Neural progenitor cell (in vitro differentiated cells): Measurements from ENCODE around the gene TMEM164. TPM values are rescaled to one million over a fixed set of nuclear protein-coding genes. Genes with fewer than 3 reads are reported as not detected.

ENCODE experiments used
- DNase-seq: peaks from one replicate; pipeline ENCODE4 v3.0.0-alpha.2; 2016; ENCODE audit warnings: low spot score
- H2AFZ ChIP-seq: fragments of 200-600 bp; sonication (generic); replicated peaks from 2 replicates; pipeline ENCODE4 v1.6.1; 2016; ENCODE audit warnings: antibody characterized with exemption
- H3F3A ChIP-seq: fragments of 200-600 bp; sonication (generic); 2 replicates; pipeline ENCODE4 v1.6.1; 2016; ENCODE audit warnings: antibody characterized with exemption, low read depth
- H3K27ac ChIP-seq: fragments of 200-600 bp; sonication (generic); 2 replicates; pipeline ENCODE4 v1.5.1; 2016; ENCODE audit warnings: mild to moderate bottlenecking
- H3K27me3 ChIP-seq: fragments of 200-600 bp; sonication (generic); 2 replicates; pipeline ENCODE4 v1.6.1; 2016; ENCODE audit warnings: mild to moderate bottlenecking, moderate library complexity
- H3K36me3 ChIP-seq: fragments of 200-600 bp; sonication (generic); 2 replicates; pipeline ENCODE4 v1.5.1; 2016
- H3K4me1 ChIP-seq: fragments of 200-600 bp; sonication (generic); 2 replicates; pipeline ENCODE4 v1.6.1; 2016; ENCODE audit warnings: mixed run types
- H3K4me2 ChIP-seq: fragments of 200-600 bp; sonication (generic); 2 replicates; pipeline ENCODE4 v1.6.1; 2016
- H3K4me3 ChIP-seq: fragments of 200-600 bp; sonication (generic); 2 replicates; pipeline ENCODE4 v1.5.1; 2016
- H3K79me2 ChIP-seq: fragments of 200-600 bp; sonication (generic); 2 replicates; pipeline ENCODE4 v1.6.1; 2016; ENCODE audit warnings: low read depth
- H3K9ac ChIP-seq: fragments of 200-600 bp; sonication (generic); 2 replicates; pipeline ENCODE4 v1.6.1; 2016
- H3K9me3 ChIP-seq: fragments of 200-600 bp; sonication (generic); 2 replicates; pipeline ENCODE4 v1.5.1; 2016; ENCODE audit warnings: low read depth
- H4K20me1 ChIP-seq: fragments of 200-600 bp; sonication (generic); 2 replicates; pipeline ENCODE4 v1.6.1; 2016; ENCODE audit warnings: low read depth
- H3K27ac Mint-ChIP-seq: 3 replicates; pipeline ENCODE4 v1.8.0; 2021; ENCODE audit warnings: mixed read lengths
- H3K27me3 Mint-ChIP-seq: 2 replicates; pipeline ENCODE4 v1.8.0; 2022; ENCODE audit warnings: low read depth, mild to moderate bottlenecking, inconsistent platforms, moderate library complexity, mixed read lengths; ENCODE audit not compliant: insufficient read depth
- H3K36me3 Mint-ChIP-seq: 3 replicates; pipeline ENCODE4 v1.8.0; 2021; ENCODE audit warnings: mixed read lengths
- H3K4me1 Mint-ChIP-seq: 3 replicates; pipeline ENCODE4 v1.8.0; 2021; ENCODE audit warnings: mixed read lengths
- H3K4me3 Mint-ChIP-seq: 3 replicates; pipeline ENCODE4 v1.8.0; 2021; ENCODE audit warnings: mild to moderate bottlenecking, moderate library complexity, mixed read lengths
- H3K9me3 Mint-ChIP-seq: 3 replicates; pipeline ENCODE4 v1.8.0; 2020; ENCODE audit warnings: mixed read lengths
- EZH2 ChIP-seq: fragments of 200-600 bp; sonication (generic); IDR thresholded peaks from 2 replicates; pipeline ENCODE4 v1.6.1; 2017; ENCODE audit warnings: antibody characterized with exemption, mild to moderate bottlenecking, moderate library complexity
- EZH2phosphoT487 ChIP-seq: fragments of 200-600 bp; sonication (generic); IDR thresholded peaks from 2 replicates; pipeline ENCODE4 v1.6.1; 2017; ENCODE audit warnings: antibody characterized with exemption
- total RNA-seq: library from RNA; depleted of rRNA; stranded (reverse); fragments of >200 nt; gene quantifications from 2 replicates; pipeline ENCODE4 v1.2.3, GENCODE V29; 2015; ENCODE audit warnings: low replicate concordance
- TF ChIP-seq, protein P1 (sequence below): fragments of 200-600 bp; sonication (generic); IDR thresholded peaks from 2 replicates; pipeline ENCODE4 v1.5.1; 2017; ENCODE audit warnings: antibody characterized with exemption, mild to moderate bottlenecking

TMEM164 gene
- total RNA-seq, 1 donor from 2014 or later: 15.5 TPM

DNA sequence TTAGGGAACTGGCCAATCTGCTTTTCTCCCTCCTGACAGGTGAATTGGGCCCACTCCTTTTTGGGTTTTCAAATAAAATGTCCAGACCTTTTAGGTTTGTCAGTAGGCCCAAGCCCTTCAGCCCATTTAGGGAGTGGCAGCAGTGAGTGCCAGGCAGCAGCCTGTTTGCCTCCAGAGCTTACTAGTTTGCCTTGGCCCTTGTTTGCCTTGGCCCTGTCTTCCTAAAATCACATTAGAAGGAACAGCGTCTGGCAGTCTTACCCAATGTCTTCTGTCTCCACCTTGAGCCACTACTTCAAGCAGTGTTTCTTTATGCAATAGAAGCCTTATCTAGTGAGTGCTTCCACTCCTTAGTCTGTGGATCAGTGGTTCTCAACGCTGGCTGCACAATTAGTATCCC, 117.1 kb downstream of the TMEM164 start:
- H3K79me2 ChIP-seq: no peaks in the 10 kb centered on the region
- no peak for DNase-seq
- H3K4me2 ChIP-seq: no peak overlapping the region
- no peak overlapping the region for H3K9ac ChIP-seq
- H3K27ac ChIP-seq: no peak overlapping the region
- no peaks in the 10 kb centered on the region for H3K9me3 Mint-ChIP-seq
- H2AFZ ChIP-seq: no peak overlapping the region
- no peak overlapping the region for H3K27ac Mint-ChIP-seq
- H3K9me3 ChIP-seq: peaks cover 5% of the 10 kb centered on the region
- H3K4me3 ChIP-seq: no peak overlapping the region
- no peak overlapping the region for H3K4me3 Mint-ChIP-seq
- no peaks in the 10 kb centered on the region for H3F3A ChIP-seq
- no peaks in the 10 kb centered on the region for H3K27me3 ChIP-seq
- no peaks in the 10 kb centered on the region for H4K20me1 ChIP-seq
- peaks cover 13% of the 10 kb centered on the region for H3K36me3 Mint-ChIP-seq
- H3K4me1 ChIP-seq: peaks cover 6% of the 10 kb centered on the region
- TF ChIP-seq EZH2 (no peak), EZH2phosphoT487 (no peak)
- TF ChIP-seq, protein P1, sequence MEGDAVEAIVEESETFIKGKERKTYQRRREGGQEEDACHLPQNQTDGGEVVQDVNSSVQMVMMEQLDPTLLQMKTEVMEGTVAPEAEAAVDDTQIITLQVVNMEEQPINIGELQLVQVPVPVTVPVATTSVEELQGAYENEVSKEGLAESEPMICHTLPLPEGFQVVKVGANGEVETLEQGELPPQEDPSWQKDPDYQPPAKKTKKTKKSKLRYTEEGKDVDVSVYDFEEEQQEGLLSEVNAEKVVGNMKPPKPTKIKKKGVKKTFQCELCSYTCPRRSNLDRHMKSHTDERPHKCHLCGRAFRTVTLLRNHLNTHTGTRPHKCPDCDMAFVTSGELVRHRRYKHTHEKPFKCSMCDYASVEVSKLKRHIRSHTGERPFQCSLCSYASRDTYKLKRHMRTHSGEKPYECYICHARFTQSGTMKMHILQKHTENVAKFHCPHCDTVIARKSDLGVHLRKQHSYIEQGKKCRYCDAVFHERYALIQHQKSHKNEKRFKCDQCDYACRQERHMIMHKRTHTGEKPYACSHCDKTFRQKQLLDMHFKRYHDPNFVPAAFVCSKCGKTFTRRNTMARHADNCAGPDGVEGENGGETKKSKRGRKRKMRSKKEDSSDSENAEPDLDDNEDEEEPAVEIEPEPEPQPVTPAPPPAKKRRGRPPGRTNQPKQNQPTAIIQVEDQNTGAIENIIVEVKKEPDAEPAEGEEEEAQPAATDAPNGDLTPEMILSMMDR: no peak
- H3K27me3 Mint-ChIP-seq: no peaks in the 10 kb centered on the region
- no peaks in the 10 kb centered on the region for H3K36me3 ChIP-seq
- peaks cover 10% of the 10 kb centered on the region for H3K4me1 Mint-ChIP-seq

DNA sequence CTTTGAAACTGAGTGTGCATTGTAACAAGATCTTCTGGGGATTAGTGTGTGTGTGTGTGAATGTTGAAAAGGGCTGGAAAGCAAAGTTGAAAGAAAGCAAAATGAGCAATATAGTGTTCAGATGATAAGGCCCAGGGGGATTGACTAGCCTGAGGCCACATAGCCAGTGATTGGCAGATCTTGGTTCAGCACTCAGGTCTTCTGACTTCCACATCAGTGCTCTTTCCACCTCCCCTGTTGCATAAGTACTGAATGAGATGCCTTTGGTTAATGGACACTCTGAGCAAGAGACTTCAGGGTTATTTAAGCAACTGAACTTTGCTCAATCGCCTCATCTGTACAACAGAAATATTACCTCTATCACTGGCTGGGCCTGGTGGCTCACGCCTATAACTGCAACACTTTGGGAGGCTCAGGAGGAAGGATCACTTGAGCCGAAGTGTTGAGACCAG, 120.4 kb downstream of the TMEM164 start:
- H3K4me3 Mint-ChIP-seq: no peak overlapping the region
- no peak for DNase-seq

DNA sequence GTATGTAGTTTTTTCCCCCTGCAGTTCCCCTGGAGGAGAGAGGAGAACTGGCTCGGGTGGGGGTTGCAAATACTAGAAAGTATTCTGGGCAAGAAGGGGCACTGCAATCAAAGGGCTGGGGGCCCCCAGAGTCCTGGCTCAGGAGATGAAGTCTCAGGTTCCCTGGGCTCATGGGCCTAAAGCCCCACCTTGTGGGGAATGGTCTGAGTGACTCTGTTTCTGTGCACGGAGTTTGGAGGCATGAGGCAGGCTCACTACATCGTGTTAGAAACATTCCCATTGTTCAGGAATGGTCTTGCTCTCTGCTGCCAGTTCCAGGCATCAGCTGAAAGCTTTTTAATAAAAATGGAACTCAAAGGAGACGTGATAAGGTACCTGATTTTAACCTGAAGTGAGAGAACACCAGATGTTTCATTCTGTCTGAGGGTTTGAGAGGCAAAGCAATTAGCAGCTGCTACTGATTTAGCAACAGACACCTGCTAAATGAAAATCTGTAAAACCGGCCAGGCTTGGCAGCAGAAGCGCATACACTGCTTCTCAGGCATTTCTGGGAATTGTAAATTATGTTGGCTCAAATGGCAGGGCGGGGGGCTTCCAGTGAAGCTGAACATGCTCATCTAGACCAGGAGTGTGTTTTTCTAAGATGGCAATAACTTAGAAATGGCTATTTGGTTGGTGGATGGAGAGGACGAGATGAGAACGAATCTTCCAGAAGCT, 122.7 kb downstream of the TMEM164 start:
- Mint-ChIP-seq H3K4me1 (peaks cover 27% of the 10 kb centered on the region), H3K9me3 (no peaks in the 10 kb centered on the region), H3K27ac (peak overlapping the region; percentile 90), H3K27me3 (no peaks in the 10 kb centered on the region), H3K36me3 (peaks cover 9% of the 10 kb centered on the region), H3K4me3 (no peak overlapping the region)
- TF ChIP-seq, protein P1: peak; percentile 51
- TF ChIP-seq EZH2 (no peak), EZH2phosphoT487 (no peak)
- Histone ChIP-seq H3K9me3 (peaks cover 5% of the 10 kb centered on the region), H3K4me3 (no peak overlapping the region), H3K9ac (no peak overlapping the region), H3F3A (no peaks in the 10 kb centered on the region), H3K79me2 (no peaks in the 10 kb centered on the region), H4K20me1 (no peaks in the 10 kb centered on the region), H3K4me2 (no peak overlapping the region), H3K27me3 (no peaks in the 10 kb centered on the region), H3K4me1 (peaks cover 4% of the 10 kb centered on the region), H3K27ac (no peak overlapping the region), H3K36me3 (no peaks in the 10 kb centered on the region), H2AFZ (no peak overlapping the region)
- DNase-seq: peak; percentile 63

More for the DNA sequence above, 120.4 kb downstream of the TMEM164 start:
- H3K4me2 ChIP-seq: no peak overlapping the region
- Mint-ChIP-seq H3K27ac (no peak overlapping the region), H3K36me3 (peaks cover 11% of the 10 kb centered on the region), H3K27me3 (no peaks in the 10 kb centered on the region), H3K4me1 (peaks cover 29% of the 10 kb centered on the region), H3K9me3 (no peaks in the 10 kb centered on the region)
- H3K36me3 ChIP-seq: no peaks in the 10 kb centered on the region
- H3F3A ChIP-seq: no peaks in the 10 kb centered on the region
- peaks cover 5% of the 10 kb centered on the region for H3K9me3 ChIP-seq
- H3K4me1 ChIP-seq: peaks cover 10% of the 10 kb centered on the region
- no peak overlapping the region for H2AFZ ChIP-seq
- H3K27ac ChIP-seq: no peak overlapping the region
- TF ChIP-seq EZH2: no peak
- TF ChIP-seq, protein P1: no peak
- TF ChIP-seq EZH2phosphoT487: no peak
- H3K4me3 ChIP-seq: no peak overlapping the region
- no peak overlapping the region for H3K9ac ChIP-seq
- H4K20me1 ChIP-seq: no peaks in the 10 kb centered on the region
- no peaks in the 10 kb centered on the region for H3K27me3 ChIP-seq
- H3K79me2 ChIP-seq: no peaks in the 10 kb centered on the region
